Nasal cavity respiratory epithelium epithelial cell of viscerocranial mucosa (primary cell): ENCODE data around the gene FUT2. TPM values are rescaled to one million over a fixed set of nuclear protein-coding genes. Genes with fewer than 3 reads are reported as not detected.

Experiments
- total RNA-seq: library from RNA; depleted of rRNA; stranded (reverse); fragments of >200 nt; gene quantifications from 2 replicates; pipeline ENCODE4 v1.2.3, GENCODE V29; 2014

Gene FUT2
- 5.1 and 46.3 TPM in 2 replicates for total RNA-seq

GRCh38 chr19:48695743-48696352 lies at the start of gene FUT2:
TSS of gene FUT2 (plus strand) at chr19:48695971. CDS start at chr19:48702957, 6,986 bp downstream.

GRCh38 chr19:48646001-48646721 lies 49.6 kb upstream of the FUT2 start, which contains the start of gene CA11:
TSS of gene CA11 (minus strand) at chr19:48646187. CDS start at chr19:48645632, 555 bp downstream.

GRCh38 chr19:48672994-48673393 lies 22.8 kb upstream of the FUT2 start, which contains the start of gene NTN5:
TSS of gene NTN5 (minus strand) at chr19:48673017. CDS start at chr19:48670986, 2,031 bp downstream.

GRCh38 chr19:48719263-48720171 lies 23.7 kb downstream of the FUT2 start, which contains the start of gene MAMSTR:
TSS of gene MAMSTR (minus strand) at chr19:48719725. CDS start at chr19:48719031, 694 bp downstream.

GRCh38 chr19:48740164-48740972 lies 44.6 kb downstream of the FUT2 start, which contains the start of gene RASIP1:
TSS of gene RASIP1 (minus strand) at chr19:48740610. CDS start at chr19:48740282, 328 bp downstream.

GRCh38 chr19:48746738-48747575 lies 51.2 kb downstream of the FUT2 start, which contains the start of gene IZUMO1:
TSS of gene IZUMO1 (minus strand) at chr19:48746909. CDS start at chr19:48745859, 1,050 bp downstream.

GRCh38 chr19:48752496-48753365 lies 57.0 kb downstream of the FUT2 start, which contains the start of gene FUT1:
TSS of gene FUT1 (minus strand) at chr19:48752641. CDS start at chr19:48751281, 1,360 bp downstream.

GRCh38 chr19:48755084-48755641 lies 59.4 kb downstream of the FUT2 start, which contains the start of gene FGF21:
TSS of gene FGF21 (plus strand) at chr19:48755524. CDS start at chr19:48756237, 713 bp downstream.

Other genes with a start within 250 kb of the FUT2 start
- 28.7 and 53.7 TPM in 2 replicates for gene GRWD1, start 250.0 kb upstream of the FUT2 start, total RNA-seq
- 1.4 and 4.5 TPM in 2 replicates for gene KCNJ14, start 240.4 kb upstream of the FUT2 start, total RNA-seq
- gene CYTH2, start 226.6 kb upstream of the FUT2 start, total RNA-seq = 25.6 and 35.5 TPM in 2 replicates
- gene LMTK3, start 184.1 kb upstream of the FUT2 start, total RNA-seq = 1.0 and 3.6 TPM in 2 replicates
- gene SULT2B1, start 143.8 kb upstream of the FUT2 start, total RNA-seq = 7.8 and 9.9 TPM in 2 replicates
- 0.21 TPM in 1 of 2 replicates, not detected in the other for gene SPACA4, start 89.2 kb upstream of the FUT2 start, total RNA-seq
- 17.0 and 25.6 TPM in 2 replicates for gene FAM83E, start 80.9 kb upstream of the FUT2 start, total RNA-seq
- 1,268 and 2,578 TPM in 2 replicates for gene RPL18, start 76.8 kb upstream of the FUT2 start, total RNA-seq
- gene SPHK2, start 76.5 kb upstream of the FUT2 start, total RNA-seq = 4.3 and 5.5 TPM in 2 replicates
- gene DBP, start 58.6 kb upstream of the FUT2 start, total RNA-seq = 5.5 and 12.2 TPM in 2 replicates
- gene CA11, start 49.8 kb upstream of the FUT2 start, total RNA-seq = 2.4 and 4.8 TPM in 2 replicates
- 0.14 TPM in 1 of 2 replicates, not detected in the other for gene NTN5, start 23.0 kb upstream of the FUT2 start, total RNA-seq
- 0.34 and 0.57 TPM in 2 replicates for gene MAMSTR, start 23.8 kb downstream of the FUT2 start, total RNA-seq
- 0.71 and 1.4 TPM in 2 replicates for gene RASIP1, start 44.6 kb downstream of the FUT2 start, total RNA-seq
- gene IZUMO1, start 50.9 kb downstream of the FUT2 start, total RNA-seq = 0.36 and 0.68 TPM in 2 replicates
- gene FUT1, start 56.7 kb downstream of the FUT2 start, total RNA-seq = 16.3 and 30.4 TPM in 2 replicates
- gene FGF21, start 59.6 kb downstream of the FUT2 start, total RNA-seq = 0.21 and 0.34 TPM in 2 replicates
- 21.9 and 27.1 TPM in 2 replicates for gene BCAT2, start 115.1 kb downstream of the FUT2 start, total RNA-seq
- gene HSD17B14, start 140.5 kb downstream of the FUT2 start, total RNA-seq = 2.9 and 5.1 TPM in 2 replicates
- gene PLEKHA4, start 172.6 kb downstream of the FUT2 start, total RNA-seq = 1.0 and 4.2 TPM in 2 replicates
- gene PPP1R15A, start 176.4 kb downstream of the FUT2 start, total RNA-seq = 194 and 385 TPM in 2 replicates
- gene TULP2, start 202.8 kb downstream of the FUT2 start, total RNA-seq = 0.34 TPM in 1 of 2 replicates, not detected in the other
- gene NUCB1, start 204.3 kb downstream of the FUT2 start, total RNA-seq = 98.8 and 207 TPM in 2 replicates
- gene DHDH, start 237.7 kb downstream of the FUT2 start, total RNA-seq = 1.6 and 14.7 TPM in 2 replicates